Urinary bladder (tissue), 4 donors: ENCODE measurements around the gene SCAPER. TPM values are rescaled to one million over a fixed set of nuclear protein-coding genes. Genes with fewer than 3 reads are reported as not detected.
"Not testable (repeated sequence)": the region's sequence is repeated elsewhere in the genome, so short reads cannot be mapped to it uniquely, and the experiment has no call there.

Experiments used
- DNase-seq: peaks from one replicate; pipeline ENCODE4 v3.0.0-alpha.2; 2015; ENCODE audit errors: extremely low spot score
- H3K27ac ChIP-seq: one replicate; pipeline ENCODE4 v1.5.1; 2013; ENCODE audit warnings: low read depth, mild to moderate bottlenecking, moderate library complexity
- H3K36me3 ChIP-seq: one replicate; pipeline ENCODE4 v1.6.1; 2013; ENCODE audit warnings: mild to moderate bottlenecking, moderate library complexity; ENCODE audit not compliant: insufficient read depth
- H3K4me1 ChIP-seq: one replicate; pipeline ENCODE4 v1.6.1; 2013; ENCODE audit warnings: mild to moderate bottlenecking, moderate library complexity; ENCODE audit not compliant: insufficient read depth
- H3K4me3 ChIP-seq: one replicate; pipeline ENCODE4 v1.5.1; 2013; ENCODE audit warnings: low read depth, low read length
- WGBS: extraction: QIAGEN DNeasy Blood & Tissue Kit; methylation state at CpG from one replicate; pipeline ENCODE4 v1.1.7; 2013; 5-methylcytosine and 5-hydroxymethylcytosine counted together
- polyA plus RNA-seq: library from polyadenylated mRNA; stranded (reverse); fragments of 200-250 nt; gene quantifications from one replicate; pipeline ENCODE4 v1.2.3, GENCODE V29; 2013
- total RNA-seq: library from RNA; depleted of rRNA; stranded (reverse); fragments of >200 nt; gene quantifications from one replicate; pipeline ENCODE4 v1.2.3, GENCODE V29; 2014
- donor health status: healthy with polysubstance abuse.
- donor health status: healthy.

The SCAPER gene
- total and polyA plus RNA-seq, 2 donors = 15.1 to 38.3 TPM

GRCh38 chr15:76756381-76756780, 148.8 kb downstream of the SCAPER start:
- Histone ChIP-seq H3K4me1 (no peaks in the 10 kb centered on the region), H3K4me3 (no peak overlapping the region), H3K36me3 (no peaks in the 10 kb centered on the region), H3K27ac (no peak overlapping the region)
- DNase-seq = no peak

- DNase-seq = no peak
- Histone ChIP-seq H3K4me1 (no peaks in the 10 kb centered on the region), H3K4me3 (no peak overlapping the region), H3K36me3 (no peaks in the 10 kb centered on the region), H3K27ac (no peak overlapping the region)
- WGBS = 93% methylated on average over 6 of the region's 6 CpGs
Measured at GRCh38 chr15:76753771-76754170, 151.4 kb downstream of the SCAPER start.

- Histone ChIP-seq H3K36me3 (no peaks in the 10 kb centered on the region), H3K4me3 (no peak overlapping the region), H3K27ac (no peak overlapping the region), H3K4me1 (no peaks in the 10 kb centered on the region)
- WGBS = 92% methylated on average over 1 of the region's 1 CpG
- DNase-seq = no peak
Measured at GRCh38 chr15:76753131-76753530, 152.0 kb downstream of the SCAPER start.

GRCh38 chr15:76752549-76752948, 152.6 kb downstream of the SCAPER start:
- no peak overlapping the region for H3K27ac ChIP-seq
- no peak overlapping the region for H3K4me3 ChIP-seq

GRCh38 chr15:76737573-76737972, 167.6 kb downstream of the SCAPER start:
- peaks cover 6% of the 10 kb centered on the region for H3K36me3 ChIP-seq
- DNase-seq = no peak
- 95% methylated on average over 4 of the region's 4 CpGs for WGBS
- H3K4me1 ChIP-seq = no peaks in the 10 kb centered on the region
- H3K4me3 ChIP-seq = no peak overlapping the region
- H3K27ac ChIP-seq = no peak overlapping the region

More at GRCh38 chr15:76752549-76752948, 152.6 kb downstream of the SCAPER start:
- Histone ChIP-seq H3K36me3 (no peaks in the 10 kb centered on the region), H3K4me1 (no peaks in the 10 kb centered on the region)
- no peak for DNase-seq

- H3K4me1 ChIP-seq, H3K27ac ChIP-seq, H3K36me3 ChIP-seq, DNase-seq, H3K4me3 ChIP-seq: not testable (repeated sequence)
- 95% methylated on average over 9 of the region's 9 CpGs for WGBS
Measured at GRCh38 chr15:76732321-76732720, 172.8 kb downstream of the SCAPER start.

GRCh38 chr15:76730262-76730661, 174.9 kb downstream of the SCAPER start:
- Histone ChIP-seq H3K4me3 (no peak overlapping the region), H3K4me1 (no peaks in the 10 kb centered on the region), H3K27ac (no peak overlapping the region), H3K36me3 (peaks cover 4% of the 10 kb centered on the region)
- DNase-seq = no peak

- Histone ChIP-seq H3K27ac (no peak overlapping the region), H3K36me3 (no peaks in the 10 kb centered on the region), H3K4me3 (no peak overlapping the region), H3K4me1 (no peaks in the 10 kb centered on the region)
- DNase-seq = no peak
Measured at GRCh38 chr15:76718863-76719262, 186.3 kb downstream of the SCAPER start.

- no peaks in the 10 kb centered on the region for H3K4me1 ChIP-seq
- H3K36me3 ChIP-seq = no peaks in the 10 kb centered on the region
- no peak for DNase-seq
- no peak overlapping the region for H3K27ac ChIP-seq
- H3K4me3 ChIP-seq = no peak overlapping the region
- WGBS = 83% methylated on average over 4 of the region's 4 CpGs
Measured at GRCh38 chr15:76714950-76715349, 190.2 kb downstream of the SCAPER start.

- 88% methylated on average over 2 of the region's 2 CpGs for WGBS
- no peak overlapping the region for H3K4me3 ChIP-seq
- H3K27ac ChIP-seq = no peak overlapping the region
- DNase-seq = no peak
- H3K36me3 ChIP-seq = no peaks in the 10 kb centered on the region
- H3K4me1 ChIP-seq = no peaks in the 10 kb centered on the region
Measured at GRCh38 chr15:76711351-76711827, 193.8 kb downstream of the SCAPER start.

- H3K36me3 ChIP-seq, H3K27ac ChIP-seq, H3K4me1 ChIP-seq, H3K4me3 ChIP-seq, DNase-seq: not testable (repeated sequence)
- 100% methylated on average over 1 of the region's 1 CpG for WGBS
Measured at GRCh38 chr15:76704032-76704431, 201.1 kb downstream of the SCAPER start.

GRCh38 chr15:76696840-76697239, 208.3 kb downstream of the SCAPER start:
- DNase-seq = no peak
- Histone ChIP-seq H3K27ac (no peak overlapping the region), H3K36me3 (no peaks in the 10 kb centered on the region), H3K4me3 (no peak overlapping the region), H3K4me1 (no peaks in the 10 kb centered on the region)

- not testable (repeated sequence) for H3K4me3 ChIP-seq, DNase-seq, H3K36me3 ChIP-seq, H3K4me1 ChIP-seq, H3K27ac ChIP-seq
- WGBS = 95% methylated on average over 1 of the region's 1 CpG
Measured at GRCh38 chr15:76692546-76692945, 212.6 kb downstream of the SCAPER start.

- not testable (repeated sequence) for H3K27ac ChIP-seq, H3K4me1 ChIP-seq, DNase-seq, H3K36me3 ChIP-seq, H3K4me3 ChIP-seq
- WGBS = 97% methylated on average over 4 of the region's 4 CpGs
Measured at GRCh38 chr15:76687592-76687991, 217.5 kb downstream of the SCAPER start.

- H3K27ac ChIP-seq = no peak overlapping the region
- no peaks in the 10 kb centered on the region for H3K4me1 ChIP-seq
- H3K4me3 ChIP-seq = no peak overlapping the region
- DNase-seq = no peak
- WGBS = over 99% methylated on average over 2 of the region's 2 CpGs
- H3K36me3 ChIP-seq = no peaks in the 10 kb centered on the region
Measured at GRCh38 chr15:76684002-76684401, 221.1 kb downstream of the SCAPER start.
